Measurements from ENCODE around the gene TCF25.

DNA sequence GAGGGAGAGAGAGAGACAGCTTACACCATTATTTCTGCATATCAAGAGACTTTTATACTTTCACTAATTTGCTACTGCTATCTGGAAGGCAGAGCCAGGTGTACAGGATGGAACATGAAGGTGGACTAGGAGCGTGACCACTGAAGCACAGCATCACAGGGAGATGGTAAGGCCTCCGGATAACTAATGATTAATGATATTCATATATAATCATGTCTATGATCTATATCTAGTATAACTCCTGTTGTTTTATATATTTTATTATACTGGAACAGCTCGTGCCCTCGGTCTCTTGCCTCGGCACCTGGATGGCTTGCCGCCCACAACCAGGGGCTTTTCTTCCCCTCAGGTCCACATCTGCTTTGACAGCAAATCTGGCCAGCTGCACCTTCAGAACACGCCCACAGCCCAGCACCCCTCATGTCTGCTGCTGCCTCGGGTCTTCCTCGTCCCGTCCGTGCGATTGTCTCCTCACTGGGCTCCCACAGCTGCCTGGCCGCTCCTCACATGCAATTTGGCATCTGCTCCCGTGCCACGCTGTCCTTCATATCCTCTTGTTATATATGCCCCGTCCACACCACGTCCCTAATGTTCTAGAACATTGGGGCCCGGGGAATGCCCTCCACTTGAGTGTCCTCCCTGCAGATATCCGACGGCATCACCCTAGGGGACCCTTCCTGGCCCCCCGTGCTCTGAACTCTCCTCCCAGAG lies 64.9 kb downstream of the TCF25 start:
- TF ChIP-seq, protein P1, sequence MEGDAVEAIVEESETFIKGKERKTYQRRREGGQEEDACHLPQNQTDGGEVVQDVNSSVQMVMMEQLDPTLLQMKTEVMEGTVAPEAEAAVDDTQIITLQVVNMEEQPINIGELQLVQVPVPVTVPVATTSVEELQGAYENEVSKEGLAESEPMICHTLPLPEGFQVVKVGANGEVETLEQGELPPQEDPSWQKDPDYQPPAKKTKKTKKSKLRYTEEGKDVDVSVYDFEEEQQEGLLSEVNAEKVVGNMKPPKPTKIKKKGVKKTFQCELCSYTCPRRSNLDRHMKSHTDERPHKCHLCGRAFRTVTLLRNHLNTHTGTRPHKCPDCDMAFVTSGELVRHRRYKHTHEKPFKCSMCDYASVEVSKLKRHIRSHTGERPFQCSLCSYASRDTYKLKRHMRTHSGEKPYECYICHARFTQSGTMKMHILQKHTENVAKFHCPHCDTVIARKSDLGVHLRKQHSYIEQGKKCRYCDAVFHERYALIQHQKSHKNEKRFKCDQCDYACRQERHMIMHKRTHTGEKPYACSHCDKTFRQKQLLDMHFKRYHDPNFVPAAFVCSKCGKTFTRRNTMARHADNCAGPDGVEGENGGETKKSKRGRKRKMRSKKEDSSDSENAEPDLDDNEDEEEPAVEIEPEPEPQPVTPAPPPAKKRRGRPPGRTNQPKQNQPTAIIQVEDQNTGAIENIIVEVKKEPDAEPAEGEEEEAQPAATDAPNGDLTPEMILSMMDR (IDR thresholded peaks at IDR 0.05; ENCODE audit: insufficient read depth, low read length, poor library complexity, severe bottlenecking): no peak
- TF ChIP-seq EZH2phosphoT487 (conservative IDR thresholded peaks at IDR 0.05; ENCODE audit: low read length): no peak

Measured in SU-DHL-6 (cell line).